H9 (cell line): ENCODE data around the gene FARP1. TPM values are rescaled to one million over a fixed set of nuclear protein-coding genes. Genes with fewer than 3 reads are reported as not detected.

Experiments
- DNase-seq: peaks from one replicate; pipeline ENCODE4 v3.0.0-alpha.2; 2017
- H2AFZ ChIP-seq: one replicate; pipeline ENCODE4 v1.6.1; 2013; ENCODE audit warnings: mild to moderate bottlenecking, low read length, control low read depth, moderate library complexity
- H2AK5ac ChIP-seq: 2 replicates; pipeline ENCODE4 v1.6.1; 2013; ENCODE audit warnings: low read length, control low read depth, mixed read lengths; ENCODE audit not compliant: insufficient read length
- H2BK120ac ChIP-seq: one replicate; pipeline ENCODE4 v1.6.1; 2013; ENCODE audit warnings: low read depth, mild to moderate bottlenecking, low read length, control low read depth, inconsistent platforms; ENCODE audit not compliant: poor library complexity, severe bottlenecking
- H2BK12ac ChIP-seq: 2 replicates; pipeline ENCODE4 v1.6.1; 2013; ENCODE audit warnings: low read length, control low read depth, mixed read lengths, low read depth; ENCODE audit not compliant: insufficient read length
- H2BK15ac ChIP-seq: 2 replicates; pipeline ENCODE4 v1.6.1; 2013; ENCODE audit warnings: low read depth, low read length, control low read depth
- H2BK20ac ChIP-seq: one replicate; pipeline ENCODE4 v1.6.1; 2013; ENCODE audit warnings: low read depth, mild to moderate bottlenecking, low read length, control low read depth, inconsistent platforms; ENCODE audit not compliant: poor library complexity, severe bottlenecking
- H2BK5ac ChIP-seq: 2 replicates; pipeline ENCODE4 v1.6.1; 2013; ENCODE audit warnings: low read length, control low read depth, mixed read lengths; ENCODE audit not compliant: insufficient read length
- H3K14ac ChIP-seq: 2 replicates; pipeline ENCODE4 v1.6.1; 2013; ENCODE audit warnings: low read length, control low read depth; ENCODE audit not compliant: insufficient read depth
- H3K18ac ChIP-seq: 2 replicates; pipeline ENCODE4 v1.6.1; 2013; ENCODE audit warnings: low read depth, mild to moderate bottlenecking, mixed read lengths, low read length, control low read depth; ENCODE audit not compliant: insufficient read length
- H3K23ac ChIP-seq: 2 replicates; pipeline ENCODE4 v1.6.1; 2013; ENCODE audit warnings: low read length, control low read depth, mixed read lengths, low read depth; ENCODE audit not compliant: insufficient read length
- H3K23me2 ChIP-seq: 2 replicates; pipeline ENCODE4 v1.6.1; 2013; ENCODE audit warnings: low read depth, mild to moderate bottlenecking, mixed read lengths, low read length, control low read depth; ENCODE audit not compliant: insufficient read length, poor library complexity, severe bottlenecking
- H3K27ac ChIP-seq: 2 replicates; pipeline ENCODE4 v1.5.1; 2013; ENCODE audit warnings: low read length, control low read depth, mixed read lengths, low read depth; ENCODE audit not compliant: insufficient read length
- H3K27me3 ChIP-seq: 2 replicates; pipeline ENCODE4 v1.6.1; 2013; ENCODE audit warnings: low read length, control low read depth, inconsistent platforms; ENCODE audit not compliant: insufficient read depth
- H3K4ac ChIP-seq: 2 replicates; pipeline ENCODE4 v1.6.1; 2013; ENCODE audit warnings: low read depth, mild to moderate bottlenecking, control low read depth, inconsistent platforms, low read length, moderate library complexity
- H3K4me1 ChIP-seq: 2 replicates; pipeline ENCODE4 v1.6.1; 2013; ENCODE audit warnings: low read length, control low read depth, inconsistent platforms; ENCODE audit not compliant: insufficient read depth
- H3K4me2 ChIP-seq: 2 replicates; pipeline ENCODE4 v1.6.1; 2013; ENCODE audit warnings: low read length, control low read depth, mixed read lengths; ENCODE audit not compliant: insufficient read length, insufficient read depth
- H3K56ac ChIP-seq: 2 replicates; pipeline ENCODE4 v1.6.1; 2013; ENCODE audit warnings: low read depth, mild to moderate bottlenecking, mixed read lengths, low read length, control low read depth; ENCODE audit not compliant: insufficient read length
- H3K79me1 ChIP-seq: 2 replicates; pipeline ENCODE4 v1.6.1; 2013; ENCODE audit warnings: low read depth, mild to moderate bottlenecking, moderate library complexity, low read length, control low read depth, inconsistent platforms; ENCODE audit not compliant: insufficient read depth, poor library complexity, severe bottlenecking
- H3K79me2 ChIP-seq: 2 replicates; pipeline ENCODE4 v1.6.1; 2013; ENCODE audit warnings: low read length, control low read depth, inconsistent platforms; ENCODE audit not compliant: insufficient read depth
- H3K9ac ChIP-seq: 2 replicates; pipeline ENCODE4 v1.6.1; 2013; ENCODE audit warnings: low read length, control low read depth, mixed read lengths; ENCODE audit not compliant: insufficient read length; ENCODE audit errors: extremely low read depth
- H3K9me3 ChIP-seq: one replicate; pipeline ENCODE4 v1.6.1; 2013; ENCODE audit warnings: low read depth, low read length, inconsistent platforms; ENCODE audit not compliant: control insufficient read depth
- H3T11ph ChIP-seq: one replicate; pipeline ENCODE4 v1.6.1; 2013; ENCODE audit warnings: mild to moderate bottlenecking, low read length, control low read depth, inconsistent platforms
- H4K20me1 ChIP-seq: one replicate; pipeline ENCODE4 v1.6.1; 2013; ENCODE audit not compliant: control insufficient read depth, insufficient read length, insufficient read depth
- H4K5ac ChIP-seq: 2 replicates; pipeline ENCODE4 v1.6.1; 2013; ENCODE audit warnings: low read depth, mild to moderate bottlenecking, mixed read lengths, low read length, control low read depth; ENCODE audit not compliant: insufficient read length
- H4K8ac ChIP-seq: replicated peaks from 2 replicates; pipeline ENCODE4 v1.6.1; 2013; ENCODE audit warnings: low read length, control low read depth, mixed read lengths, low read depth; ENCODE audit not compliant: insufficient read length
- H4K91ac ChIP-seq: 2 replicates; pipeline ENCODE4 v1.6.1; 2013; ENCODE audit warnings: low read depth, mild to moderate bottlenecking, moderate library complexity, mixed read lengths, low read length, control low read depth; ENCODE audit not compliant: insufficient read length
- H3K27ac Mint-ChIP-seq, 3 experiments: 2 replicates in 2 of 3; 3 replicates in 1 of 3; pipeline ENCODE4 v1.8.0; 2020 to 2021; ENCODE audit warnings: mixed read lengths in 3 of 3, mild to moderate bottlenecking in 1 of 3, moderate library complexity in 1 of 3
- H3K27me3 Mint-ChIP-seq: 2 replicates; pipeline ENCODE4 v1.8.0; 2021; ENCODE audit warnings: low read depth, mild to moderate bottlenecking, moderate library complexity, mixed read lengths
- H3K36me3 Mint-ChIP-seq, 3 experiments: 2 replicates in 2 of 3; 3 replicates in 1 of 3; pipeline ENCODE4 v1.8.0; 2020 to 2021; ENCODE audit warnings: low read depth in 3 of 3, mixed read lengths in 3 of 3; ENCODE audit not compliant: insufficient read depth in 1 of 3
- H3K4me1 Mint-ChIP-seq, 2 experiments: 2 replicates each; pipeline ENCODE4 v1.8.0; 2020; ENCODE audit warnings: mixed read lengths in 2 of 2
- H3K4me3 Mint-ChIP-seq, 2 experiments: 2 replicates in 1 of 2; 3 replicates in 1 of 2; pipeline ENCODE4 v1.8.0; 2020 to 2021; ENCODE audit warnings: mild to moderate bottlenecking in 2 of 2, mixed read lengths in 2 of 2, moderate library complexity in 1 of 2
- H3K9me3 Mint-ChIP-seq, 2 experiments: 2 replicates in 1 of 2; 3 replicates in 1 of 2; pipeline ENCODE4 v1.8.0; 2020; ENCODE audit warnings: mild to moderate bottlenecking in 2 of 2, mixed read lengths in 2 of 2, moderate library complexity in 1 of 2
- CTCF ChIP-seq: fragments of 200-600 bp; sonication (generic); conservative IDR thresholded peaks from 3 replicates; pipeline ENCODE4 v1.8.0; 2021; ENCODE audit warnings: antibody characterized with exemption, mild to moderate bottlenecking
- WGBS: extraction: QIAGEN DNeasy Blood & Tissue Kit; methylation state at CpG from one replicate; pipeline ENCODE4 v1.1.7; 2013; ENCODE audit warnings: missing lambda C conversion rate, low lambda C conversion rate, mixed read lengths; ENCODE audit not compliant: insufficient read length; ENCODE audit errors: extremely low coverage; 5-methylcytosine and 5-hydroxymethylcytosine counted together
- total RNA-seq: library from RNA; stranded (reverse); gene quantifications from 2 replicates; pipeline ENCODE4 v1.2.1, GENCODE V29; 2021

Gene FARP1
- total RNA-seq, 1 experiment from 2014 or later: 95.9 TPM

- Histone ChIP-seq H3K4ac (no peak overlapping the region), H3K27ac (no peak overlapping the region), H3K23me2 (no peaks in the 10 kb centered on the region), H3K4me1 (no peaks in the 10 kb centered on the region; the same call in 1 of the 2 replicates), H2BK20ac (no peak overlapping the region), H4K91ac (no peak overlapping the region), H2BK120ac (no peak overlapping the region), H2BK5ac (no peak overlapping the region), H3K9me3 (no peaks in the 10 kb centered on the region), H3K14ac (peak overlapping the region; percentile 36; the same call in 1 of the 2 replicates), H3K27me3 (no peaks in the 10 kb centered on the region), H3K9ac (no peak overlapping the region), H4K8ac (no peak overlapping the region), H2AFZ (no peak overlapping the region), H3K18ac (no peak overlapping the region), H3K23ac (no peak overlapping the region), H4K5ac (no peak overlapping the region), H3K79me2 (no peaks in the 10 kb centered on the region), H2AK5ac (no peak overlapping the region), H2BK12ac (no peak overlapping the region), H4K20me1 (no peaks in the 10 kb centered on the region), H2BK15ac (no peak overlapping the region), H3K56ac (no peak overlapping the region), H3T11ph (no peak overlapping the region), H3K79me1 (no peaks in the 10 kb centered on the region), H3K4me2 (no peak overlapping the region)
- peaks cover 26 to 38% of the 10 kb centered on the region in 2 experiments for H3K4me1 Mint-ChIP-seq
- H3K36me3 Mint-ChIP-seq: no peaks in the 10 kb centered on the region; a peak in 2 of 7 replicates
- no peak for DNase-seq
- no peak for TF ChIP-seq CTCF
- no CpG with 5 or more reads among the region's 10 CpGs for WGBS
- no peaks in the 10 kb centered on the region for H3K27me3 Mint-ChIP-seq
- no peak overlapping the region for H3K4me3 Mint-ChIP-seq
- H3K9me3 Mint-ChIP-seq: no peaks in the 10 kb centered on the region
- peak overlapping the region in 1 of 3 experiments; percentile 36; a peak in 2 of 7 replicates for H3K27ac Mint-ChIP-seq
Observed at GRCh38 chr13:98343461-98343860, 200.6 kb downstream of the FARP1 start.
